Measurements from ENCODE around the gene MAPK4.

- TF ChIP-seq CTCF (IDR thresholded peaks at IDR 0.05) (no peak), POLR2AphosphoS5 (IDR thresholded peaks at IDR 0.05) (no peak)
Observed at GRCh38 chr18:50716902-50717301, 157.0 kb downstream of the MAPK4 start.

All from prostate gland (tissue), 2 donors.